Mesenchymal stem cell (in vitro differentiated cells and primary cell): ENCODE measurements around the gene BCR.
"Not testable (repeated sequence)": the region's sequence is repeated elsewhere in the genome, so short reads cannot be mapped to it uniquely, and the experiment has no call there.

ENCODE experiments used
- DNase-seq: peaks from one replicate; pipeline ENCODE4 v3.0.0-alpha.2; 2013
- H2AFZ ChIP-seq: one replicate; pipeline ENCODE4 v1.6.1; 2013; ENCODE audit warnings: low read depth, mild to moderate bottlenecking, control low read depth, inconsistent platforms, low read length, moderate library complexity
- H2AK5ac ChIP-seq: 2 replicates; pipeline ENCODE4 v1.6.1; 2013; ENCODE audit warnings: low read length, moderate library complexity, mild to moderate bottlenecking, inconsistent platforms; ENCODE audit not compliant: severe bottlenecking
- H2BK120ac ChIP-seq: one replicate; pipeline ENCODE4 v1.6.1; 2013; ENCODE audit warnings: low read depth, mild to moderate bottlenecking, inconsistent platforms, low read length, moderate library complexity
- H2BK12ac ChIP-seq, 2 experiments: one replicate each; pipeline ENCODE4 v1.6.1; 2013; ENCODE audit warnings: inconsistent platforms in 2 of 2, low read length in 2 of 2, mild to moderate bottlenecking in 2 of 2, moderate library complexity in 2 of 2, control low read depth in 1 of 2
- H2BK15ac ChIP-seq: one replicate; pipeline ENCODE4 v1.6.1; 2013; ENCODE audit warnings: mild to moderate bottlenecking, low read depth, inconsistent platforms; ENCODE audit not compliant: poor library complexity, severe bottlenecking
- H2BK5ac ChIP-seq: 2 replicates; pipeline ENCODE4 v1.6.1; 2013; ENCODE audit warnings: low read depth, mild to moderate bottlenecking, low read length, control low read depth, inconsistent platforms; ENCODE audit not compliant: poor library complexity, severe bottlenecking
- H3K14ac ChIP-seq, 2 experiments: one replicate each; pipeline ENCODE4 v1.6.1; 2013; ENCODE audit warnings: inconsistent platforms in 2 of 2, low read length in 2 of 2, control low read depth in 1 of 2, mild to moderate bottlenecking in 1 of 2, moderate library complexity in 1 of 2
- H3K18ac ChIP-seq, 2 experiments: one replicate each; pipeline ENCODE4 v1.6.1; 2013; ENCODE audit warnings: inconsistent platforms in 2 of 2, low read length in 2 of 2, control low read depth in 1 of 2, low read depth in 1 of 2, mild to moderate bottlenecking in 1 of 2
- H3K23ac ChIP-seq, 2 experiments: one replicate each; pipeline ENCODE4 v1.6.1; 2013; ENCODE audit warnings: inconsistent platforms in 2 of 2, low read length in 2 of 2, mild to moderate bottlenecking in 2 of 2, moderate library complexity in 2 of 2, control low read depth in 1 of 2
- H3K27ac ChIP-seq: 2 replicates; pipeline ENCODE4 v1.5.1; 2013; ENCODE audit warnings: mild to moderate bottlenecking, moderate library complexity, low read length, control low read depth, inconsistent platforms; ENCODE audit not compliant: poor library complexity, severe bottlenecking
- H3K27me3 ChIP-seq, 2 experiments: 2 replicates each; pipeline versions ENCODE4 v1.6.1 to v1.7.0; 2013; ENCODE audit warnings: low read length in 2 of 2, mild to moderate bottlenecking in 2 of 2, moderate library complexity in 2 of 2, control low read depth in 1 of 2, inconsistent platforms in 1 of 2; ENCODE audit not compliant: control insufficient read depth in 1 of 2, insufficient read depth in 1 of 2
- H3K36me3 ChIP-seq, 2 experiments: 2 replicates each; pipeline versions ENCODE4 v1.6.1 to v1.7.0; 2013; ENCODE audit warnings: low read length in 2 of 2, control low read depth in 1 of 2, inconsistent platforms in 1 of 2, low read depth in 1 of 2, mild to moderate bottlenecking in 1 of 2; ENCODE audit not compliant: insufficient read depth in 2 of 2, control insufficient read depth in 1 of 2
- H3K4ac ChIP-seq, 2 experiments: one replicate each; pipeline ENCODE4 v1.6.1; 2013; ENCODE audit warnings: inconsistent platforms in 2 of 2, low read length in 2 of 2, mild to moderate bottlenecking in 2 of 2, moderate library complexity in 2 of 2, control low read depth in 1 of 2, low read depth in 1 of 2
- H3K4me1 ChIP-seq: 2 replicates; pipeline ENCODE4 v1.6.1; 2013; ENCODE audit warnings: low read depth, low read length, control low read depth; ENCODE audit not compliant: control insufficient read depth, insufficient read depth
- H3K4me2 ChIP-seq: 2 replicates; pipeline ENCODE4 v1.6.1; 2013; ENCODE audit warnings: low read length, mild to moderate bottlenecking, inconsistent platforms; ENCODE audit not compliant: poor library complexity, severe bottlenecking
- H3K4me3 ChIP-seq, 2 experiments: 2 replicates each; pipeline versions ENCODE4 v1.5.1 to v1.7.0; 2013; ENCODE audit warnings: low read length in 2 of 2, mild to moderate bottlenecking in 2 of 2, control low read depth in 1 of 2, low read depth in 1 of 2; ENCODE audit not compliant: insufficient read depth in 1 of 2
- H3K79me1 ChIP-seq: replicated peaks from 2 replicates; pipeline ENCODE4 v1.6.1; 2013; ENCODE audit warnings: mild to moderate bottlenecking, control low read depth, low read length, inconsistent platforms; ENCODE audit not compliant: poor library complexity, severe bottlenecking
- H3K9ac ChIP-seq: 2 replicates; pipeline ENCODE4 v1.7.0; 2013; ENCODE audit warnings: mild to moderate bottlenecking, low read length, moderate library complexity
- H3K9me3 ChIP-seq: 2 replicates; pipeline ENCODE4 v1.7.0; 2013; ENCODE audit warnings: mild to moderate bottlenecking, low read length; ENCODE audit not compliant: control insufficient read depth
- H4K8ac ChIP-seq: one replicate; pipeline ENCODE4 v1.6.1; 2013; ENCODE audit warnings: inconsistent platforms, mild to moderate bottlenecking, low read length, moderate library complexity
- H4K91ac ChIP-seq: one replicate; pipeline ENCODE4 v1.6.1; 2013; ENCODE audit warnings: mild to moderate bottlenecking, low read length, inconsistent platforms
- WGBS: methylation state at CpG from one replicate; pipeline ENCODE4 v1.1.7; 2013; ENCODE audit warnings: mixed read lengths; 5-methylcytosine and 5-hydroxymethylcytosine counted together

The BCR gene

GRCh38 chr22:23341942-23342695, 161.8 kb downstream of the BCR start:
- not testable (repeated sequence) for H3K4me2 ChIP-seq, H2BK12ac ChIP-seq, H3K4me1 ChIP-seq, H3K79me1 ChIP-seq, H3K4me3 ChIP-seq, H3K9me3 ChIP-seq, H3K23ac ChIP-seq, H2BK5ac ChIP-seq, H2BK120ac ChIP-seq, H3K14ac ChIP-seq, H4K8ac ChIP-seq, H3K4ac ChIP-seq, H3K9ac ChIP-seq, DNase-seq, H2AK5ac ChIP-seq, H4K91ac ChIP-seq, H3K36me3 ChIP-seq, H2BK15ac ChIP-seq, H3K18ac ChIP-seq, H2AFZ ChIP-seq, H3K27me3 ChIP-seq, H3K27ac ChIP-seq
- WGBS, result 74% methylated on average over 5 of the region's 10 CpGs

- Histone ChIP-seq H3K4ac (no peak overlapping the region), H3K4me1 (no peaks in the 10 kb centered on the region), H2BK120ac (no peak overlapping the region), H3K23ac (no peak overlapping the region), H3K79me1 (no peaks in the 10 kb centered on the region), H3K4me3 (no peak overlapping the region), H3K4me2 (no peak overlapping the region), H4K8ac (no peak overlapping the region), H2BK12ac (no peak overlapping the region), H3K18ac (no peak overlapping the region), H3K14ac (no peak overlapping the region), H2BK15ac (no peak overlapping the region), H3K9ac (no peak overlapping the region), H2AFZ (no peak overlapping the region), H3K9me3 (no peaks in the 10 kb centered on the region), H4K91ac (no peak overlapping the region), H2AK5ac (no peak overlapping the region), H3K27me3 (peaks cover 21 to 28% of the 10 kb centered on the region in 2 experiments), H3K36me3 (no peaks in the 10 kb centered on the region), H3K27ac (no peak overlapping the region), H2BK5ac (no peak overlapping the region)
- DNase-seq, result no peak
- no CpG with 5 or more reads among the region's 1 CpG for WGBS
Measured at GRCh38 chr22:23351321-23351720, 171.0 kb downstream of the BCR start.

- Histone ChIP-seq H2AFZ (no peak overlapping the region), H2AK5ac (no peak overlapping the region), H3K9me3 (no peaks in the 10 kb centered on the region), H3K18ac (no peak overlapping the region), H3K4me3 (no peak overlapping the region), H2BK12ac (no peak overlapping the region), H3K14ac (no peak overlapping the region), H3K4me2 (no peak overlapping the region), H3K27ac (no peak overlapping the region), H3K36me3 (no peaks in the 10 kb centered on the region), H2BK120ac (no peak overlapping the region), H4K8ac (no peak overlapping the region), H3K4ac (no peak overlapping the region), H3K79me1 (no peaks in the 10 kb centered on the region), H4K91ac (no peak overlapping the region), H3K23ac (no peak overlapping the region), H2BK5ac (no peak overlapping the region), H2BK15ac (no peak overlapping the region), H3K4me1 (no peaks in the 10 kb centered on the region), H3K9ac (no peak overlapping the region), H3K27me3 (peaks cover 21 to 28% of the 10 kb centered on the region in 2 experiments)
- DNase-seq, result no peak
- 71% methylated on average over 1 of the region's 1 CpG for WGBS
Measured at GRCh38 chr22:23353004-23353403, 172.7 kb downstream of the BCR start.

GRCh38 chr22:23353696-23354095, 173.4 kb downstream of the BCR start:
- H2AFZ ChIP-seq, result no peak overlapping the region
- H3K9me3 ChIP-seq, result no peaks in the 10 kb centered on the region
- DNase-seq, result no peak
- H3K23ac ChIP-seq, result no peak overlapping the region
- H3K4me3 ChIP-seq, result no peak overlapping the region
- H3K14ac ChIP-seq, result no peak overlapping the region
- H3K4me1 ChIP-seq, result no peaks in the 10 kb centered on the region
- no peak overlapping the region for H2AK5ac ChIP-seq
- H4K8ac ChIP-seq, result no peak overlapping the region
- no peak overlapping the region for H3K4me2 ChIP-seq
- no peak overlapping the region for H2BK5ac ChIP-seq
- H3K18ac ChIP-seq, result no peak overlapping the region
- no peaks in the 10 kb centered on the region for H3K36me3 ChIP-seq
- no peak overlapping the region for H3K4ac ChIP-seq
- peaks cover 27 to 28% of the 10 kb centered on the region in 2 experiments for H3K27me3 ChIP-seq
- no peak overlapping the region for H3K9ac ChIP-seq
- no peak overlapping the region for H2BK15ac ChIP-seq
- H2BK12ac ChIP-seq, result no peak overlapping the region
- H2BK120ac ChIP-seq, result no peak overlapping the region
- H4K91ac ChIP-seq, result no peak overlapping the region
- H3K79me1 ChIP-seq, result no peaks in the 10 kb centered on the region
- H3K27ac ChIP-seq, result no peak overlapping the region
- WGBS, result 64% methylated on average over 1 of the region's 1 CpG
